CD14-positive monocyte (primary cell): ENCODE results near the gene ACSL5. TPM values are rescaled to one million over a fixed set of nuclear protein-coding genes. Genes with fewer than 3 reads are reported as not detected.

Experiments used
- DNase-seq, 3 donors: peaks; one replicate each; pipeline ENCODE4 v3.0.0-alpha.2; 2011 to 2022
- H2AFZ ChIP-seq: 2 replicates; pipeline ENCODE4 v1.6.0; 2012; ENCODE audit warnings: mild to moderate bottlenecking, low read depth, low read length, inconsistent platforms; ENCODE audit not compliant: insufficient read depth, poor library complexity, severe bottlenecking
- H3K27ac ChIP-seq, 2 donors: 1 replicate in 1 of 2; 2 replicates in 1 of 2; pipeline ENCODE4 v1.5.1; 2012 to 2013; ENCODE audit warnings: low read length in 2 of 2, control low read depth in 1 of 2, inconsistent platforms in 1 of 2, low read depth in 1 of 2, mild to moderate bottlenecking in 1 of 2
- H3K27me3 ChIP-seq, 2 donors: one replicate each; pipeline versions ENCODE4 v1.6.0 to v1.6.1; 2011 to 2013; ENCODE audit warnings: low read length in 2 of 2; ENCODE audit not compliant: control insufficient read depth in 2 of 2, insufficient read depth in 2 of 2
- H3K36me3 ChIP-seq, 2 donors: replicated peaks in 1 of 2; 1 replicate in 1 of 2; 2 replicates in 1 of 2; pipeline versions ENCODE4 v1.5.1 to v1.6.1; 2012 to 2013; ENCODE audit warnings: low read length in 2 of 2, control low read depth in 1 of 2, inconsistent platforms in 1 of 2, mild to moderate bottlenecking in 1 of 2; ENCODE audit not compliant: insufficient read depth in 2 of 2, control insufficient read depth in 1 of 2
- H3K4me1 ChIP-seq, 2 donors: 1 replicate in 1 of 2; 2 replicates in 1 of 2; pipeline versions ENCODE4 v1.5.1 to v1.6.1; 2012 to 2013; ENCODE audit warnings: low read length in 2 of 2, control low read depth in 1 of 2, inconsistent platforms in 1 of 2, mild to moderate bottlenecking in 1 of 2, moderate library complexity in 1 of 2; ENCODE audit not compliant: insufficient read depth in 2 of 2, control insufficient read depth in 1 of 2
- H3K4me2 ChIP-seq: replicated peaks from 2 replicates; pipeline ENCODE3; 2012; ENCODE audit warnings: low read length, moderate library complexity, mild to moderate bottlenecking; ENCODE audit not compliant: poor library complexity, severe bottlenecking; ENCODE audit errors: extremely low read depth
- H3K4me3 ChIP-seq, 3 experiments: fragments of 200-600 bp in 1 of 3; sonication (generic) in 1 of 3; replicated peaks in 1 of 3; 1 replicate in 2 of 3; 2 replicates in 1 of 3; pipeline ENCODE4 v1.5.1; 2011 to 2013; ENCODE audit warnings: low read length in 3 of 3, mild to moderate bottlenecking in 3 of 3, control low read depth in 2 of 3, low read depth in 2 of 3, inconsistent platforms in 1 of 3, moderate library complexity in 1 of 3
- H3K79me2 ChIP-seq: 2 replicates; pipeline ENCODE4 v1.6.0; 2012; ENCODE audit warnings: mild to moderate bottlenecking, control low read depth, inconsistent platforms, low read length, moderate library complexity; ENCODE audit not compliant: insufficient read depth
- H3K9ac ChIP-seq: 2 replicates; pipeline ENCODE4 v1.6.0; 2017; ENCODE audit warnings: low read length, mild to moderate bottlenecking; ENCODE audit not compliant: insufficient read depth, poor library complexity, severe bottlenecking
- H3K9me3 ChIP-seq, 2 donors: replicated peaks in 1 of 2; 1 replicate in 1 of 2; 2 replicates in 1 of 2; pipeline versions ENCODE4 v1.5.1 to v1.6.1; 2012 to 2013; ENCODE audit warnings: low read length in 2 of 2, control low read depth in 1 of 2; ENCODE audit not compliant: control insufficient read depth in 1 of 2, insufficient read depth in 1 of 2
- H4K20me1 ChIP-seq: 2 replicates; pipeline ENCODE4 v1.6.0; 2012; ENCODE audit warnings: mild to moderate bottlenecking, low read length, control low read depth, moderate library complexity; ENCODE audit not compliant: insufficient read depth
- H3K27ac Mint-ChIP-seq, 7 donors: one replicate each; pipeline ENCODE4 v1.8.0; 2020; ENCODE audit warnings: mild to moderate bottlenecking in 7 of 7, mixed read lengths in 7 of 7, moderate library complexity in 6 of 7, inconsistent platforms in 2 of 7
- H3K27me3 Mint-ChIP-seq, 3 donors: one replicate each; pipeline ENCODE4 v1.8.0; 2021 to 2022; ENCODE audit warnings: low read depth in 3 of 3, mild to moderate bottlenecking in 3 of 3, mixed read lengths in 3 of 3, moderate library complexity in 3 of 3, inconsistent platforms in 1 of 3
- H3K36me3 Mint-ChIP-seq, 2 donors: one replicate each; pipeline ENCODE4 v1.8.0; 2020; ENCODE audit warnings: mixed read lengths in 2 of 2, inconsistent platforms in 1 of 2, mild to moderate bottlenecking in 1 of 2
- H3K4me1 Mint-ChIP-seq: one replicate; pipeline ENCODE4 v1.8.0; 2020; ENCODE audit warnings: mild to moderate bottlenecking, mixed read lengths
- H3K4me3 Mint-ChIP-seq, 2 donors: one replicate each; pipeline ENCODE4 v1.8.0; 2020; ENCODE audit warnings: mild to moderate bottlenecking in 2 of 2, mixed read lengths in 2 of 2, moderate library complexity in 1 of 2
- H3K9me3 Mint-ChIP-seq, 7 donors: one replicate each; pipeline ENCODE4 v1.8.0; 2020 to 2022; ENCODE audit warnings: mixed read lengths in 7 of 7, mild to moderate bottlenecking in 6 of 7, moderate library complexity in 6 of 7, inconsistent platforms in 2 of 7
- WGBS: methylation state at CpG from one replicate; pipeline ENCODE4 v1.1.5; 2013; ENCODE audit warnings: missing lambda C conversion rate; ENCODE audit not compliant: insufficient coverage; 5-methylcytosine and 5-hydroxymethylcytosine counted together
- intact Hi-C, 2 donors: fragments of 100-400 bp; cut with micrococcal nuclease; formaldehyde crosslinking; loops; one replicate each; pipeline versions ENCODE4 v1.15.0 to v1.15.1; 2023
- polyA plus RNA-seq, 3 donors: library from polyadenylated mRNA; depleted of rRNA in 1 of 3; unstranded in 2 of 3; stranded (reverse) in 1 of 3; fragments of 300-500 nt in 2 of 3; fragments of >200 nt in 1 of 3; fragmentation: Illumina TruSeq in 2 of 3; gene quantifications; 1 replicate in 2 of 3; 2 replicates in 1 of 3; pipeline ENCODE4 v1.2.3, GENCODE V29; 2012 to 2021
- TF ChIP-seq, protein P1 (sequence below): fragments of 200-600 bp; IDR thresholded peaks from one replicate; pipeline ENCODE4 v1.8.0; 2022; ENCODE audit warnings: antibody characterized with exemption, mild to moderate bottlenecking

Gene ACSL5
- polyA plus RNA-seq, 3 donors, result 27.5 to 44.4 (median 37.5) TPM

- no peaks in the 10 kb centered on the region for H3K9me3 ChIP-seq
- intact Hi-C loops, result no loop called here
- no peak overlapping the region for H3K4me3 Mint-ChIP-seq
- no peaks in the 10 kb centered on the region for H3K27me3 ChIP-seq
- H3K9me3 Mint-ChIP-seq, result no peaks in the 10 kb centered on the region
- H3K36me3 ChIP-seq, result peaks cover 70 to 97% of the 10 kb centered on the region in 2 donors
- peaks cover 81 to 92% of the 10 kb centered on the region in 2 donors for H3K36me3 Mint-ChIP-seq
- no peaks in the 10 kb centered on the region for H3K4me1 Mint-ChIP-seq
- TF ChIP-seq, protein P1, sequence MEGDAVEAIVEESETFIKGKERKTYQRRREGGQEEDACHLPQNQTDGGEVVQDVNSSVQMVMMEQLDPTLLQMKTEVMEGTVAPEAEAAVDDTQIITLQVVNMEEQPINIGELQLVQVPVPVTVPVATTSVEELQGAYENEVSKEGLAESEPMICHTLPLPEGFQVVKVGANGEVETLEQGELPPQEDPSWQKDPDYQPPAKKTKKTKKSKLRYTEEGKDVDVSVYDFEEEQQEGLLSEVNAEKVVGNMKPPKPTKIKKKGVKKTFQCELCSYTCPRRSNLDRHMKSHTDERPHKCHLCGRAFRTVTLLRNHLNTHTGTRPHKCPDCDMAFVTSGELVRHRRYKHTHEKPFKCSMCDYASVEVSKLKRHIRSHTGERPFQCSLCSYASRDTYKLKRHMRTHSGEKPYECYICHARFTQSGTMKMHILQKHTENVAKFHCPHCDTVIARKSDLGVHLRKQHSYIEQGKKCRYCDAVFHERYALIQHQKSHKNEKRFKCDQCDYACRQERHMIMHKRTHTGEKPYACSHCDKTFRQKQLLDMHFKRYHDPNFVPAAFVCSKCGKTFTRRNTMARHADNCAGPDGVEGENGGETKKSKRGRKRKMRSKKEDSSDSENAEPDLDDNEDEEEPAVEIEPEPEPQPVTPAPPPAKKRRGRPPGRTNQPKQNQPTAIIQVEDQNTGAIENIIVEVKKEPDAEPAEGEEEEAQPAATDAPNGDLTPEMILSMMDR, result no peak
- H2AFZ ChIP-seq, result no peak overlapping the region
- H3K27ac ChIP-seq, result no peak overlapping the region
- WGBS, result 60% methylated on average over 1 of the region's 4 CpGs
- no peak overlapping the region for H3K9ac ChIP-seq
- no peak for DNase-seq
- no peaks in the 10 kb centered on the region for H4K20me1 ChIP-seq
- H3K4me3 ChIP-seq, result no peak overlapping the region
- H3K79me2 ChIP-seq, result no peaks in the 10 kb centered on the region
- no peaks in the 10 kb centered on the region for H3K4me1 ChIP-seq
- H3K27ac Mint-ChIP-seq, result no peak overlapping the region
- H3K27me3 Mint-ChIP-seq, result no peaks in the 10 kb centered on the region
- H3K4me2 ChIP-seq, result no peak overlapping the region
Observed at GRCh38 chr10:112409755-112410154, 35.8 kb downstream of the ACSL5 start.

DNA sequence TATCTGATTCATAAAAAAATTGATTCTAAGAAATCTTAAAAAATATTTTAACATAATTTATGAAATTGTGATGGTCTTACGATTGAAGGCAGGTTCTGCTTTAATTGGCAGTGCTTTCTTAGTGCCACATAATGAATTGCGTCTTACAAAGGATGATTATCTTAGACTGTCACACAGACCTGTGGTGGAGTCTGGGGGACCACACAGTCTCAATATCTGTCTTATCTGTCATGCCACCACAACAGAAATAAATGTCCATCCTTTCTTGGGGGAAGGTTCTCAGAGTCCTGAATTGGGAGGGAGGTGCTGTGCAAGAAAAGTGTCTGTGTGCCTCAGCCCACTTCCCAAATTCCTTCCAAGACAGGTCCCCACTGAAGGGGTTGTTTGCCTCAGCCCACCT, 38.8 kb downstream of the ACSL5 start:
- Histone ChIP-seq H3K27me3 (no peaks in the 10 kb centered on the region), H3K36me3 (peaks cover 66 to 98% of the 10 kb centered on the region in 2 donors), H3K4me3 (no peak overlapping the region), H3K4me2 (no peak overlapping the region), H3K27ac (no peak overlapping the region), H4K20me1 (no peaks in the 10 kb centered on the region), H3K9me3 (no peaks in the 10 kb centered on the region), H3K79me2 (no peaks in the 10 kb centered on the region), H2AFZ (no peak overlapping the region), H3K9ac (no peak overlapping the region), H3K4me1 (no peaks in the 10 kb centered on the region)
- Mint-ChIP-seq H3K4me1 (no peaks in the 10 kb centered on the region), H3K27me3 (no peaks in the 10 kb centered on the region), H3K4me3 (no peak overlapping the region), H3K9me3 (peaks cover 0 to 2% (median 0%) of the 10 kb centered on the region in 7 donors), H3K36me3 (peaks cover 80 to 91% of the 10 kb centered on the region in 2 donors), H3K27ac (peak overlapping the region in 2 of 7 donors; percentile 0 to 48)
- WGBS, result no CpG with 5 or more reads among the region's 2 CpGs
- TF ChIP-seq, protein P1, result no peak
- intact Hi-C loops, result no loop called here
- DNase-seq, result no peak
